ENCODE measurements around the gene CHD6.

Gene CHD6

GRCh38 chr20:41617902-41618806 lies at the start of gene CHD6:
TSS of gene CHD6 (minus strand) at chr20:41618377. CDS start at chr20:41551337, 67,040 bp downstream.
- no peaks in the 10 kb centered on the region for H3K27me3 ChIP-seq (ENCODE audit: control insufficient read depth, insufficient read depth, low read length)
- peaks cover 32% of the 10 kb centered on the region for H3K4me1 ChIP-seq (ENCODE audit: control insufficient read depth, insufficient read depth, low read length)
- H3K36me3 ChIP-seq (ENCODE audit: control insufficient read depth, insufficient read depth, low read length), result no peaks in the 10 kb centered on the region
- peak within 1 kb of the TSS; percentile 79 for H3K9ac ChIP-seq (ENCODE audit: low read depth, low read length)
- H3K9me3 ChIP-seq (ENCODE audit: control insufficient read depth, insufficient read depth, low read length), result no peaks in the 10 kb centered on the region
- H3K4me3 ChIP-seq (ENCODE audit: low read depth, low read length), result peak within 1 kb of the TSS; percentile 88

GRCh38 chr20:41664584-41664983 lies 46.4 kb upstream of the CHD6 start:
- H3K9me3 ChIP-seq (ENCODE audit: control insufficient read depth, insufficient read depth, low read length), result no peaks in the 10 kb centered on the region
- H3K4me3 ChIP-seq (ENCODE audit: low read depth, low read length), result peak overlapping the region; percentile 27
- H3K4me1 ChIP-seq (ENCODE audit: control insufficient read depth, insufficient read depth, low read length), result no peaks in the 10 kb centered on the region
- H3K9ac ChIP-seq (ENCODE audit: low read depth, low read length), result no peak overlapping the region
- H3K36me3 ChIP-seq (ENCODE audit: control insufficient read depth, insufficient read depth, low read length), result no peaks in the 10 kb centered on the region
- H3K27me3 ChIP-seq (ENCODE audit: control insufficient read depth, insufficient read depth, low read length), result no peaks in the 10 kb centered on the region

GRCh38 chr20:41657655-41658054 lies 39.5 kb upstream of the CHD6 start:
- H3K9ac ChIP-seq (ENCODE audit: low read depth, low read length), result no peak overlapping the region
- H3K4me1 ChIP-seq (ENCODE audit: control insufficient read depth, insufficient read depth, low read length), result no peaks in the 10 kb centered on the region
- no peaks in the 10 kb centered on the region for H3K9me3 ChIP-seq (ENCODE audit: control insufficient read depth, insufficient read depth, low read length)
- H3K27me3 ChIP-seq (ENCODE audit: control insufficient read depth, insufficient read depth, low read length), result no peaks in the 10 kb centered on the region
- H3K36me3 ChIP-seq (ENCODE audit: control insufficient read depth, insufficient read depth, low read length), result no peaks in the 10 kb centered on the region
- H3K4me3 ChIP-seq (ENCODE audit: low read depth, low read length), result no peak overlapping the region

- Histone ChIP-seq H3K4me3 (ENCODE audit: low read depth, low read length) (no peak overlapping the region), H3K4me1 (ENCODE audit: control insufficient read depth, insufficient read depth, low read length) (no peaks in the 10 kb centered on the region), H3K9me3 (ENCODE audit: control insufficient read depth, insufficient read depth, low read length) (no peaks in the 10 kb centered on the region), H3K36me3 (ENCODE audit: control insufficient read depth, insufficient read depth, low read length) (no peaks in the 10 kb centered on the region), H3K27me3 (ENCODE audit: control insufficient read depth, insufficient read depth, low read length) (no peaks in the 10 kb centered on the region), H3K9ac (ENCODE audit: low read depth, low read length) (no peak overlapping the region)
Observed at GRCh38 chr20:41655962-41656618, 37.9 kb upstream of the CHD6 start.

GRCh38 chr20:41654884-41655283 lies 36.7 kb upstream of the CHD6 start:
- H3K36me3 ChIP-seq (ENCODE audit: control insufficient read depth, insufficient read depth, low read length), result no peaks in the 10 kb centered on the region
- no peak overlapping the region for H3K4me3 ChIP-seq (ENCODE audit: low read depth, low read length)
- no peak overlapping the region for H3K9ac ChIP-seq (ENCODE audit: low read depth, low read length)
- H3K9me3 ChIP-seq (ENCODE audit: control insufficient read depth, insufficient read depth, low read length), result no peaks in the 10 kb centered on the region
- no peaks in the 10 kb centered on the region for H3K27me3 ChIP-seq (ENCODE audit: control insufficient read depth, insufficient read depth, low read length)
- H3K4me1 ChIP-seq (ENCODE audit: control insufficient read depth, insufficient read depth, low read length), result peaks cover 6% of the 10 kb centered on the region

- H3K9ac ChIP-seq (ENCODE audit: low read depth, low read length), result no peak overlapping the region
Observed at GRCh38 chr20:41654292-41654691, 36.1 kb upstream of the CHD6 start.

GRCh38 chr20:41650231-41650948 lies 32.2 kb upstream of the CHD6 start:
- H3K9ac ChIP-seq (ENCODE audit: low read depth, low read length), result no peak overlapping the region
- peaks cover 6% of the 10 kb centered on the region for H3K4me1 ChIP-seq (ENCODE audit: control insufficient read depth, insufficient read depth, low read length)
- no peaks in the 10 kb centered on the region for H3K36me3 ChIP-seq (ENCODE audit: control insufficient read depth, insufficient read depth, low read length)
- no peaks in the 10 kb centered on the region for H3K9me3 ChIP-seq (ENCODE audit: control insufficient read depth, insufficient read depth, low read length)
- H3K4me3 ChIP-seq (ENCODE audit: low read depth, low read length), result no peak overlapping the region
- no peaks in the 10 kb centered on the region for H3K27me3 ChIP-seq (ENCODE audit: control insufficient read depth, insufficient read depth, low read length)

More at GRCh38 chr20:41654292-41654691, 36.1 kb upstream of the CHD6 start:
- H3K36me3 ChIP-seq (ENCODE audit: control insufficient read depth, insufficient read depth, low read length), result no peaks in the 10 kb centered on the region
- no peaks in the 10 kb centered on the region for H3K9me3 ChIP-seq (ENCODE audit: control insufficient read depth, insufficient read depth, low read length)
- H3K4me1 ChIP-seq (ENCODE audit: control insufficient read depth, insufficient read depth, low read length), result peaks cover 6% of the 10 kb centered on the region
- no peaks in the 10 kb centered on the region for H3K27me3 ChIP-seq (ENCODE audit: control insufficient read depth, insufficient read depth, low read length)
- no peak overlapping the region for H3K4me3 ChIP-seq (ENCODE audit: low read depth, low read length)

- H3K9ac ChIP-seq (ENCODE audit: low read depth, low read length), result no peak overlapping the region
- H3K36me3 ChIP-seq (ENCODE audit: control insufficient read depth, insufficient read depth, low read length), result no peaks in the 10 kb centered on the region
- no peak overlapping the region for H3K4me3 ChIP-seq (ENCODE audit: low read depth, low read length)
- H3K4me1 ChIP-seq (ENCODE audit: control insufficient read depth, insufficient read depth, low read length), result peaks cover 6% of the 10 kb centered on the region
- H3K9me3 ChIP-seq (ENCODE audit: control insufficient read depth, insufficient read depth, low read length), result no peaks in the 10 kb centered on the region
- H3K27me3 ChIP-seq (ENCODE audit: control insufficient read depth, insufficient read depth, low read length), result no peaks in the 10 kb centered on the region
Observed at GRCh38 chr20:41649489-41649888, 31.3 kb upstream of the CHD6 start.

- H3K36me3 ChIP-seq (ENCODE audit: control insufficient read depth, insufficient read depth, low read length), result no peaks in the 10 kb centered on the region
- H3K4me1 ChIP-seq (ENCODE audit: control insufficient read depth, insufficient read depth, low read length), result peaks cover 3% of the 10 kb centered on the region
- H3K9me3 ChIP-seq (ENCODE audit: control insufficient read depth, insufficient read depth, low read length), result no peaks in the 10 kb centered on the region
- H3K4me3 ChIP-seq (ENCODE audit: low read depth, low read length), result no peak overlapping the region
- H3K9ac ChIP-seq (ENCODE audit: low read depth, low read length), result no peak overlapping the region
- H3K27me3 ChIP-seq (ENCODE audit: control insufficient read depth, insufficient read depth, low read length), result no peaks in the 10 kb centered on the region
Observed at GRCh38 chr20:41645372-41645771, 27.2 kb upstream of the CHD6 start.

GRCh38 chr20:41643504-41643938 lies 25.3 kb upstream of the CHD6 start:
- H3K36me3 ChIP-seq (ENCODE audit: control insufficient read depth, insufficient read depth, low read length), result no peaks in the 10 kb centered on the region
- H3K9me3 ChIP-seq (ENCODE audit: control insufficient read depth, insufficient read depth, low read length), result no peaks in the 10 kb centered on the region
- peaks cover 3% of the 10 kb centered on the region for H3K4me1 ChIP-seq (ENCODE audit: control insufficient read depth, insufficient read depth, low read length)
- H3K9ac ChIP-seq (ENCODE audit: low read depth, low read length), result no peak overlapping the region
- H3K27me3 ChIP-seq (ENCODE audit: control insufficient read depth, insufficient read depth, low read length), result no peaks in the 10 kb centered on the region
- no peak overlapping the region for H3K4me3 ChIP-seq (ENCODE audit: low read depth, low read length)

GRCh38 chr20:41639630-41640029 lies 21.5 kb upstream of the CHD6 start:
- Histone ChIP-seq H3K9me3 (ENCODE audit: control insufficient read depth, insufficient read depth, low read length) (no peaks in the 10 kb centered on the region), H3K4me1 (ENCODE audit: control insufficient read depth, insufficient read depth, low read length) (peaks cover 3% of the 10 kb centered on the region), H3K4me3 (ENCODE audit: low read depth, low read length) (no peak overlapping the region), H3K9ac (ENCODE audit: low read depth, low read length) (no peak overlapping the region), H3K36me3 (ENCODE audit: control insufficient read depth, insufficient read depth, low read length) (no peaks in the 10 kb centered on the region), H3K27me3 (ENCODE audit: control insufficient read depth, insufficient read depth, low read length) (no peaks in the 10 kb centered on the region)

Measured in iPS-15b (cell line).